Activated CD8-positive, alpha-beta memory T cell treated with anti-CD3 and anti-CD28 coated beads, Interleukin-2, amount 50 U/mL, for 24 hours (primary cell): ENCODE measurements around the gene RBM17.
"Not testable (repeated sequence)": the region's sequence is repeated elsewhere in the genome, so short reads cannot be mapped to it uniquely, and the experiment has no call there.

ENCODE experiments used
- DNase-seq: peaks from one replicate; pipeline ENCODE4 v3.0.0-alpha.2; 2020; ENCODE audit errors: extremely low read depth

RBM17 gene

DNA sequence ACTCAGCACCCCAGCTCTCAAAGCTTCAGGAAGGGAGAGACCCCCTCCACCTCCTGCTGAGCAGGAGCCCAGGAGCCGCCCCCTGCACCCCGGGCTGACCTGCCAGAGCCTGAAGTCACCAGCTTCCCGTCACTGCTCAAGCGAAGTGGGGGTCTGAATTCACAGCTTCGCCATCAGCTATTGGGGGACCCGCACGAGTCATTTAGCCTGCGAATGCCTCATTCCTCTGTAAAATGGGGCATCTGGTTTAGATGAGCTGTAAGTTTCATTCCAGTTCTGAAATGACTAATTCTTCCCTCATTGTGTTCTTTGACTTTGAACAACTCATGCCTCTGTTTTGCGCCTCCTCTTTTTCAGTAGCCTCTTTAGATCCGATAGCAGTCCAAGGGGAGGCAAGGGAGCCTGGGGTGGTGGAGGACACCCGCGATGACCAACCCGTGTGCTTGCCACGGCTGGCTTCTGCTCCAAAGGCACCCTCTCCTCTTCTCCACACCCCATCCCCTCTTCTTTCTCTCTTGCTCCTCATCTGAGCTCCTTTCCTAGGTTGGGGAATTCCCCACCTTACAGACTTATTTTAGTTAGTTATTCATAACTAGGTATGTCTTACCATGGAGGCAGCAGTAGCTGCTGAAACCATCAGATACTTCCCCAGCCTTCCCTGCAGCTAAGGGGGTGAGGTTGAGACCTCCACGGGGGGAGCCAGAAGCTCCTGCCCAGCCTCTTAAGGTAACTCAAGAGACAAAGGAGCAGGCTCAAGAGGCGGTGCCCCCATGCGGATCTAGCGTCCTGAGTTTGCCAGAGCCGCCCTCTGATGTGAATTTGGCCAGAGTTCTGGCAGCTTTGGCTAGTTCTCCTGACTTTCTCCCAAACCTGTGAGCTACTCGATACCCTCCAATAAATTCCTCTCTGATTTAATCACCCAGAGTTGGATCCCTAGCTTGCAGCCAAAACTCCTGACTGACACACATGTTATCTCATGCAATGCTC is 47.7 kb downstream of the RBM17 start:
- DNase-seq = no peak

GRCh38 chr10:6138456-6138855 is 49.6 kb downstream of the RBM17 start:
- DNase-seq = no peak

GRCh38 chr10:6139470-6139869 is 50.6 kb downstream of the RBM17 start:
- DNase-seq = no peak

DNA sequence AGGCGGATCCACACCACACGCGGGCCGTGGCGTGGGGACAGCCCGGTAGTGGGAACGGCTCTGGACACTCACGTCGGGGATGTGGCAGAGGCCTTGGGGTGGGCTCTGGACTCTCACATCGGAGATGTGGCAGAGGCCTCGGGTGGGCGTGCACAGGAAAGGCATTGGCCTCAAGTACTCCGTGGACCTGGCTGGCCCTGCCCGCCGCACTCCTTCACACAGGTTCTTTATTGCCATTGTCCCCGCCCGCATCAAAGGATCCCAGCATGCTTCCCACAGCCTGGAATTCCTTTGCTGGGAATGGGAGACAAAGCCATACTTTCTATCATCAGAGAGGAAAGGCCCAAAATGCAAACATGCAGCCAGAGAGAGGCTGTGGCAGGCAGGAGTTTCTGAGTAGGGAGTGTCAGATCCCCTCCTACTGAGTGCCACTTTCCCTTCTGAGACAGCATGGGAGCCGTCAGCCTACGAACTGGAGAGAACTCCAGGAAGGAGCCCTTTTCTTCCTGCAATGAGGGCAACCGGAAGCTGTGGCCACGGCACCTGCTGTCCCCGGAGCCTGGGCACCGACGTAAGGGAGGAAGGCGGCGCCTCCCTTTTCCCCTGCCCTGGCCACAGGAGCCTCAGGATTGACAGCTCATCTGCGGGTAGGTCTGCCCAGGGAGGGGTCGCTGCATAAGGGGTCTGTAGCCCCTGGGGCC is 51.5 kb downstream of the RBM17 start:
- DNase-seq = no peak

- DNase-seq = no peak
These were observed 52.1 kb downstream of the RBM17 start for GRCh38 chr10:6140965-6141295.

GRCh38 chr10:6141296-6142151 is 52.7 kb downstream of the RBM17 start:
- no peak for DNase-seq

DNA sequence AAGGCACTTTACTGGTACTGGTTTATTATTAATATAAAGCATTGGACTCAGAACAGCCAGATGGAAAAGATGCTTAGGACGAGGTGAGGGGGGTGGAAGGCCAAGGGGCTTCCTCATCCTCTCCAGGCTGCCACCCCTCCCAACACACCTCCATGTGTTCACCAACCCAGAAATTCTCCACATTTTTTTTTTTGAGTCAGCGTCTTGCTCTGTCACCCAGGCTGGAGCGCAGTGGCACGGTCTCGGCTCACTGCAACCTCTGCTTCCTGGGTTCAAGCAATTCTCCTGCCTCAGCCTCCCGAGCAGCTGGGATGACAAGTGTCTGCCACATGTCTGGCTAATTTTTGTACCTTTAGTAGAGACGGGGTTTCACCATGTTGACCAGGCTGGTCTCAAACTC is 53.4 kb downstream of the RBM17 start:
- not testable (repeated sequence) for DNase-seq

GRCh38 chr10:6142644-6143043 is 53.8 kb downstream of the RBM17 start:
- DNase-seq = no peak

GRCh38 chr10:6143181-6143580 is 54.3 kb downstream of the RBM17 start:
- no peak for DNase-seq

DNA sequence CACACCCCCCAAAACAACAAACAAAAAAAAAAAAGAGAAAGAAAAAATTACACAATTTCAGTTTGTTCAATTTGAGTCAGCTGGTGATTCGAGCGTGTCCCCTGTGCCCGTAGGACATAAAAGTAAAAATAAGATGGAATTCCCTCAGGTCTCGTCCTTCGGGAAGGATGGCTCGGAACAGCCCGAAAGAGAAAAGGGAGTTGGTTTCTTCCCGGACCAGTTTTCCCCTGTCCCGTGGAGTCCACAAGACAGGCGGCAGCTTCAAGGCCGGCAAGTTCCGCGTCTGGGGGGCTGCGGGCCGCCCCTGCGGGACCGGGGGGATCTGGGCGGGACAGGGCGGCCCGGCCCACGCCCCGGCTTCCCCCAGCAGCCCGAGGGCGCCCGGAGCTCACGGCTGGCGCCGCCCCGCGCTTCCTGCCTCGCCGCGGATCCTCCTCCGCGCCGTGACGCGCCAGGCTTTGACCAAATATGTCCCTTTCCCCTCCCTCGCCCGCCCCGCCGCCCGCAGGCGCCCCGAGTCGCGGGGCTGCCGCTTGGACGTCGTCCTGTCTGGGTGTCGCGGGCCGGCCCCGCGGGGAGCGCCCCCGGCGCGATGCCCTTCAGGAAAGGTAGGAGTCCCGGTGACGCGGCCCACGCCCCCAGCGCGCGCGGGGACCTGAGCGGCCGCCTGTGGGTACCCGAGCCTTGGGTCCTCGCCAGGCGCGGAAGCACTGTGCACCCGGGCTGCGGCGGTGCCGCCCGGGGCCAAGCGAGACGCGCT is 55.8 kb downstream of the RBM17 start:
- DNase-seq = peak; percentile 55

GRCh38 chr10:6145166-6145987 is 56.5 kb downstream of the RBM17 start:
- no peak for DNase-seq

GRCh38 chr10:6146013-6146785 is 57.4 kb downstream of the RBM17 start:
- DNase-seq = no peak

DNA sequence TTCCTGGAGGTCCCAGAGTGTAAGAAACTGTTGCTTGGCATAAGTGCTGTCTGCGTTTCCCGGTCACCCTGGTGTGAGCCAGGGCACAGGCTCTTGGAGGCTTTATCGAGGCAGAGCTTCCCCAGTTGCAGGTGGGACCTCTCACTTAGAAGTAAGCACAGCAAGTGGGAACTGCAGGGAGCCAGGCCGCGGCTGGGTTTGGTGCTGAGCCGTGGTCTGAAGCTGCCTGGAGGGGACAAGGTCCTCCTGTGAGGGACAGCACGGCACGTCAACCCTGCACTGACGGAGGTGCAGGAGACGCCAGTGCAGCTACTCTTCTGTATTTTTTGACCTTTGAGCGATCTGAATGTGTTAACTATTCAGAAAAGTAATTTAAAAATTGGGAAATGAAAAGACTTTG is 58.1 kb downstream of the RBM17 start:
- DNase-seq = no peak

- no peak for DNase-seq
These were observed 59.4 kb downstream of the RBM17 start for GRCh38 chr10:6148251-6148701.

GRCh38 chr10:6148908-6149307 is 60.1 kb downstream of the RBM17 start:
- no peak for DNase-seq

GRCh38 chr10:6151087-6151977 is 62.5 kb downstream of the RBM17 start:
- DNase-seq = no peak

GRCh38 chr10:6153845-6154244 is 65.0 kb downstream of the RBM17 start:
- DNase-seq = no peak

DNA sequence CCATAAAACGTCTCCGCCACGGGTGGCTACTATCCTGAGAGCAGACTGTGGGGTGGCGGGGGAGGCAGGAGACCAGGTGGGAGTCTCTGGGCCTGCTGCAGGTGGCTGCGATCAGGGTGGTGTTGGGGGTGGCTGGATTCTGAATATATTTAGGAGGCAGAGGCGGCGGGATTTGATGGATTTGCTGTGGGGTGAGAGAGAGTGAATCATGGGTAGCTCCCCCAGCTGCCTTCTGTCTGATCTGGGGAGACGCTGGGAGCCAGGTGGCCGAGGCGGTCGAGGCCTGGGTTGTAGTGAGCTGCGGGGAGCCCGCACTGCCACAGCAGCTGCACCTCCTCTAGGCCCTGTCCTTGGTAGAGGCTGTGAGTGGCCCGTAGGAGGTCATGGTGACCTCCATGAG is 65.7 kb downstream of the RBM17 start:
- DNase-seq = no peak

DNA sequence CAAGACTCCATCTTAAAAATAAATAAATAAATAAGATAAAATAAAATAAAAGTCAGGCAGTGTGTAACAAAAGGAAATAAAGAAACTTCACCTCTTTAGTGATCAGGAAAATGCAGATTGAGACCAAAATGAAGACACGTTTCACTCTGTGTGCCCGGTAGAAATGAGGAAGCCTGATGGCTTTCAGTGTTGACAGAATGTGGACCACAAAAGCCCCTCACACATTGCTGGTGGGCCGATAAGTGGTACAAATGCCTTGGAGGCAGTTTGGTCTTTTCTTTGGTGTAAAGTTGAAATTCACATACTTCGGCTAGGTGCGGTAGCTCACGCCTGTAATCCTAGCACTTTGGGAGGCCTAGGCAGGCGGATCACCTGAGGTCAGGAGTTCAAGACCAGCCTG is 69.4 kb downstream of the RBM17 start:
- no peak for DNase-seq
